Stomach (tissue), 9 donors: Measurements from ENCODE around the gene TMEM45A. TPM values are rescaled to one million over a fixed set of nuclear protein-coding genes. Genes with fewer than 3 reads are reported as not detected.
"Not testable (repeated sequence)": the region's sequence is repeated elsewhere in the genome, so short reads cannot be mapped to it uniquely, and the experiment has no call there.

Source experiments
- DNase-seq, 2 donors: peaks; one replicate each; pipeline versions ENCODE4 v3.0.0 to v3.0.0-alpha.2; 2013 to 2019
- H3K27ac ChIP-seq, 5 donors: fragments of 200-600 bp in 4 of 5; sonication (generic) in 4 of 5; one replicate each; pipeline ENCODE4 v1.5.1; 2013 to 2019; ENCODE audit warnings: mild to moderate bottlenecking in 1 of 5, moderate library complexity in 1 of 5
- H3K27me3 ChIP-seq, 3 donors: fragments of 200-600 bp; sonication (generic); one replicate each; pipeline ENCODE4 v1.5.1; 2017 to 2019; ENCODE audit warnings: mixed run types in 1 of 3
- H3K36me3 ChIP-seq, 4 donors: fragments of 200-600 bp; sonication (generic); 1 replicate in 3 of 4; 2 replicates in 1 of 4; pipeline ENCODE4 v1.5.1; 2016 to 2019
- H3K4me1 ChIP-seq, 4 donors: fragments of 200-600 bp; sonication (generic); one replicate each; pipeline ENCODE4 v1.5.1; 2016 to 2019
- H3K4me3 ChIP-seq, 4 donors: fragments of 200-600 bp; sonication (generic) in 3 of 4; one replicate each; pipeline ENCODE4 v1.5.1; 2016 to 2019; ENCODE audit warnings: mild to moderate bottlenecking in 1 of 4
- H3K9me3 ChIP-seq, 4 donors: fragments of 200-600 bp; sonication (generic); one replicate each; pipeline ENCODE4 v1.5.1; 2016 to 2019
- CTCF ChIP-seq, 7 experiments: fragments of 450-650 bp in 4 of 7; fragments of 200-600 bp in 3 of 7; sonication (generic) in 3 of 7; IDR thresholded peaks; one replicate each; pipeline ENCODE4 v1.5.1; 2016 to 2019; ENCODE audit warnings: antibody characterized with exemption in 7 of 7, control low read depth in 2 of 7, mild to moderate bottlenecking in 1 of 7
- EP300 ChIP-seq: sonication (generic); formaldehyde crosslinking; IDR thresholded peaks from one replicate; pipeline ENCODE4 v1.6.1; 2017; ENCODE audit warnings: antibody characterized with exemption
- POLR2A ChIP-seq, 4 donors: fragments of 450-650 bp; IDR thresholded peaks; one replicate each; pipeline ENCODE4 v1.6.1; 2016; ENCODE audit warnings: antibody characterized with exemption in 4 of 4, control low read depth in 2 of 4, mild to moderate bottlenecking in 1 of 4, moderate library complexity in 1 of 4
- POLR2AphosphoS5 ChIP-seq, 3 donors: sonication (generic); formaldehyde crosslinking; IDR thresholded peaks; one replicate each; pipeline ENCODE4 v1.6.1; 2016; ENCODE audit warnings: antibody characterized with exemption in 3 of 3
- WGBS, 5 donors: extraction: QIAGEN DNeasy Blood & Tissue Kit in 3 of 5; methylation state at CpG; one replicate each; pipeline versions ENCODE4 v1.1.5 to v1.1.7; 2013 to 2018; 5-methylcytosine and 5-hydroxymethylcytosine counted together
- intact Hi-C: fragments of 100-400 bp; cut with DNase I; formaldehyde crosslinking; loops from one replicate; pipeline ENCODE4 v1.15.1; 2023; ENCODE audit warnings: low total_unique reads
- polyA plus RNA-seq, 3 donors: library from polyadenylated mRNA; stranded (reverse); fragments of 200-250 nt; gene quantifications; one replicate each; pipeline ENCODE4 v1.2.3, GENCODE V29; 2013
- total RNA-seq, 5 donors: library from RNA; depleted of rRNA; stranded (reverse); fragments of >200 nt; gene quantifications; one replicate each; pipeline versions ENCODE4 v1.1.0 to v1.2.3, GENCODE V29; 2014 to 2016
- donor health status: healthy with polysubstance abuse.
- donor health status: Bipolar disorder and iron deficiency.
- donor health status: healthy.

The TMEM45A gene
- total and polyA plus RNA-seq, 8 donors = 0.72 to 20.2 (median 6.2) TPM; not detected in 1

- Histone ChIP-seq H3K27ac (no peak overlapping the region), H3K9me3 (peaks cover 0 to 21% (median 0%) of the 10 kb centered on the region in 4 donors), H3K4me3 (no peak overlapping the region), H3K4me1 (no peaks in the 10 kb centered on the region), H3K27me3 (no peaks in the 10 kb centered on the region), H3K36me3 (no peaks in the 10 kb centered on the region)
- intact Hi-C loops = no loop called here
- DNase-seq = no peak
- 85 to 91% (median 88%) methylated on average over 1 of the region's 1 CpG for WGBS, 5 donors
- no peak for TF ChIP-seq CTCF (IDR thresholded peaks at IDR 0.05)
- TF ChIP-seq POLR2A (IDR thresholded peaks at IDR 0.05) = no peak
- no peak for TF ChIP-seq POLR2AphosphoS5 (IDR thresholded peaks at IDR 0.05)
- TF ChIP-seq EP300 = no peak
Observed at GRCh38 chr3:100503448-100503847, 11.0 kb downstream of the TMEM45A start.

- Histone ChIP-seq H3K27ac (no peak overlapping the region), H3K4me1 (no peaks in the 10 kb centered on the region), H3K27me3 (no peaks in the 10 kb centered on the region), H3K4me3 (no peak overlapping the region), H3K9me3 (peaks cover 0 to 23% (median 0%) of the 10 kb centered on the region in 4 donors), H3K36me3 (no peaks in the 10 kb centered on the region)
- intact Hi-C loops = no loop called here
- TF ChIP-seq CTCF (IDR thresholded peaks at IDR 0.05) (no peak), POLR2AphosphoS5 (IDR thresholded peaks at IDR 0.05) (no peak), POLR2A (IDR thresholded peaks at IDR 0.05) (no peak), EP300 (no peak)
- DNase-seq = no peak
- WGBS, 5 donors = 88 to 93% (median 89%) methylated on average over 2 of the region's 2 CpGs
Observed at GRCh38 chr3:100506355-100506754, 13.9 kb downstream of the TMEM45A start.

GRCh38 chr3:100509818-100510217, 17.4 kb downstream of the TMEM45A start:
- intact Hi-C loops, H3K4me1 ChIP-seq, H3K36me3 ChIP-seq, H3K4me3 ChIP-seq, H3K27me3 ChIP-seq, DNase-seq, H3K27ac ChIP-seq: not testable (repeated sequence)
- 84 to 94% (median 90%) methylated on average over 7 to 15 of the region's 15 CpGs for WGBS, 5 donors
- peaks cover 0 to 23% (median 0%) of the 10 kb centered on the region in 4 donors for H3K9me3 ChIP-seq

- intact Hi-C loops = no loop called here
- 56 to 79% (median 66%) methylated on average over 2 of the region's 2 CpGs for WGBS, 5 donors
Observed at GRCh38 chr3:100516232-100516631, 23.8 kb downstream of the TMEM45A start.

More at GRCh38 chr3:100516232-100516631, 23.8 kb downstream of the TMEM45A start:
- Histone ChIP-seq H3K27ac (no peak overlapping the region), H3K27me3 (no peaks in the 10 kb centered on the region), H3K4me3 (no peak overlapping the region), H3K9me3 (no peaks in the 10 kb centered on the region), H3K36me3 (peaks cover 0 to 10% (median 7%) of the 10 kb centered on the region in 4 donors), H3K4me1 (no peaks in the 10 kb centered on the region)
- DNase-seq = no peak
- no peak for TF ChIP-seq POLR2A (IDR thresholded peaks at IDR 0.05)
- no peak for TF ChIP-seq POLR2AphosphoS5 (IDR thresholded peaks at IDR 0.05)
- TF ChIP-seq EP300 = no peak
- no peak for TF ChIP-seq CTCF (IDR thresholded peaks at IDR 0.05)
